GM18861 (cell line): Measurements from ENCODE around the gene IVNS1ABP.

Source experiments
- ATAC-seq: cut with Tn5 transposase; IDR thresholded peaks from one replicate; pipeline ENCODE4 v1.9.1; 2021; ENCODE audit not compliant: unreplicated experiment

IVNS1ABP gene

GRCh38 chr1:185293967-185294542 lies 23.0 kb downstream of the IVNS1ABP start:
- no peak for ATAC-seq

GRCh38 chr1:185292237-185292636 lies 24.8 kb downstream of the IVNS1ABP start:
- ATAC-seq, result no peak

DNA sequence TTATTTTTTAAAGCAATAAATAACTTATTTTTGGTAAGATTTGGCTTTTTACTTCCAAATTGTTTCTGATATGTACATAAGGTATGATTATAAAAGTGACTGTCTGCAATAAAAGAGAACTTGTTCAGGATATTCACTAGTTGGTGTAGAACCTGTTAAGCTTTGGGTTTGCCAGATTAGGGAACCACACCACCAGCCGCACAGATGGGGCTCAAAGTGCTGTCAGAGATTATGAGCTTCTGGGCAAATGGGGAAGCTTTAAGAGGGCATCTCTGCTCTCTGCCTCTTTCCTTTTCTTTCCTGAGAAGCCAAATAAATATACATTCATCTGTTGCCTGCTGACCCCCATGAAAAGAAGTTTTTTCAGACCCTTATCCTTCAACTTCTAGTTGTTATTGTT lies 25.4 kb downstream of the IVNS1ABP start:
- no peak for ATAC-seq

DNA sequence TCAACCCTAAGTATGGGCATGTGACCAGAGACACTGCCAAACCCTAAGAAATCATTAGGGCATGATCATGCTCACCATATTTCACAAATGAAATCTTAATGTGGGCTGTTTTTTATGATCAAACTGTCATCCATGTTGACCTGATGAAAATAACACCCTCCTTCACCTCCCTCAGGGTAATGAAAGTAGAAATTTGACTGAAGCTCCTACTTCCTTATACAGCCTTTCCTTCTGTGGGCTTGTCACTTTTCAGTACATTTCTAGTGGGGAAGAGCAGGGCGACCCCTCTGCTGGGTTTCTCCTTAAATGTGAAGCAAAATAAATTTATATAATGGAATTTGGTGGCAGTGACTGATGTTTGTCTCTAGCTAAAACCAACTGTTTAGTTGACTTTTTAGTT lies 25.9 kb downstream of the IVNS1ABP start:
- ATAC-seq, result no peak

- no peak for ATAC-seq
These were observed 27.2 kb downstream of the IVNS1ABP start for GRCh38 chr1:185289880-185290279.

DNA sequence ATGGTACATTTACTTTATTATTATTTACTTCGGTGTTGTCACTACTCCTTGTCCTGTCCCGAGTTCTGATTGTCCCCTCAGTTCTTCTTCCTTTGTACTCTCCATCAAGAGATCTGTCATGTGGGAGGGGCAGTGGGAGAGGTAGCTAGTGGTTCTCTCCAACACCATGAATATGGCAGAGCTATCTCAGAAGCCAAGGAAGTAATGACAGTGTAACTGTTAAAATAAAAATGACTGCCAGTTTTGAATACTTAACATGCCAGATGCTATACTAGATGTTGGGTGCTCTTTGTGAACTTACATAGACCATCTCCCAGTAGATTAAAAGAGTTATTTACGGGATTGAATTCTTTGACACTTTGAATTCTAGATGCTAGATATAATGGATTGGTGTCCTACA lies 28.6 kb downstream of the IVNS1ABP start:
- no peak for ATAC-seq

DNA sequence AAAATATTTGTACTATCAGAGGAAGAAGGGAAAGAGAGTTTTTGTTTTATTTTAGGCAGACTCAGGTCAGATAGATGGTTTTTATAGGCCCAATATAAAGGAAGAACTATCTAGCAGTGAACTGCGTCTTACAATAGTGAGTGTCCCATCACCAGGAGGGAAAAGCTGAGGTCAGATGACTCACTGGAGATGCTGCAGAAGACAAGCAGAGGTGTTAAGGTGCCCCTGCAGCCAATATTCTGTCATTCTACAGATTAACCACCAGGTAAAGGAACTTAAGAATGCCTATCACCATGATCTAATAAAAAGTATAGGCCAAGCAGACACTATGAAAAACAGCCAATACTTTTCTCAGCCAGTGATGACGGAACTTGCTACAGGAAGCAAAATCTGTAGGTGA lies 29.6 kb downstream of the IVNS1ABP start:
- ATAC-seq, result no peak

DNA sequence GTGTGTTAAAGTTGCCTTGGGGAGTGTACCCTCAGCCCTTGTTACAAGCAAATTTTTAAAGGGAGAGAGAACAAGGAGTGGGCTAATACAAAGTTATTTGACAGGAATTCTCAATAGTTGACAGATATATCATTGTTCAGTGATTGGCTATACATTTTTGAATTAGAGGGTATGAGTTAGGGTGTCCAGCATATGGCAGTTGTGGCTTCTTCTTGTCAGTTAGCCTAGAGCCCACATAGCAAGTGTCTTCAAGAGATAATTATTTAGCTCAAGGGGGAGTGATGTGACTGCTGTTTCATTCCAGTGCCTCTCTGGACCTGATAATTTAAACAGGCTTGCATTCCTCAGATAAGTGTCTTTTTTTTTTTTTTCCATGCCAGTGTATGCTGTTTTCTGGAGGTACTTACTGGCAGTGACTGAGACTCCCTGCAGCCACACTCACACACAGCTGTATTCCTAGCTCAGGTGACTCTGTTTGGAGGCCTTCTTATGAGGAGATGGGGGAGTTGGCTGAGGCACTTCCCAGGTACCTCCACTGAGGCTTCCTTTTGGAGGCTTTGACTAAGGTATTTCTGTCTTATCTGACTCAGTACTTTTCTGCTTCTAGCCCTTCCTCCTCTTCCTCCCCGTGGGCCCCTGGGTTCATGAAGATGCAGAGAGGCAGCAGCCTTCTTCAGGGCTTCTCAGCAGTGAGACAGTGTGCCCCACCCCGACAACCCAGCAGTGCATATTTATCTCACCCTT lies 32.3 kb downstream of the IVNS1ABP start:
- ATAC-seq, result no peak

- no peak for ATAC-seq
These were observed 32.9 kb downstream of the IVNS1ABP start for GRCh38 chr1:185284116-185284515.

GRCh38 chr1:185281245-185281644 lies 35.8 kb downstream of the IVNS1ABP start:
- peak; percentile 99 for ATAC-seq

GRCh38 chr1:185280589-185280988 lies 36.5 kb downstream of the IVNS1ABP start:
- no peak for ATAC-seq

GRCh38 chr1:185279571-185279970 lies 37.5 kb downstream of the IVNS1ABP start:
- ATAC-seq, result no peak

DNA sequence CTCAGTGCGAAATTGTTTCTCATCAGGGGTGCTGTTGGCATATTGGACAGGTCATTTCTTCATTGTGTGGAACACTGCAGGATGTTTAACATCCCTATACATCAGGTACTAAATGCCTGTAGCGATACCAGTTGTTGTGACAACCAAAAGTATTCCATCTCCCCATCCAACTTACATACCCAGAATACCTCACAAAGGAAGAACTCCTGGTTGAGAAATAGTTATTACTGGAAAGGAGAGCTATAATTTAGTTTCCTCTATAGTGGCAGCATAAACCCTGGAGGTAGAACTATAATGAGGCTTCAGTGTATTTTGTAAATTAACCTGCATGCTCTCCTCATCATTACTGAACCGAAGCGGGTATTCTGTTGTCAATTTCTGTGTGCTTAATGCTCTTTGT lies 45.1 kb downstream of the IVNS1ABP start:
- ATAC-seq, result no peak

- ATAC-seq, result no peak
These were observed 48.7 kb downstream of the IVNS1ABP start for GRCh38 chr1:185268352-185268751.

DNA sequence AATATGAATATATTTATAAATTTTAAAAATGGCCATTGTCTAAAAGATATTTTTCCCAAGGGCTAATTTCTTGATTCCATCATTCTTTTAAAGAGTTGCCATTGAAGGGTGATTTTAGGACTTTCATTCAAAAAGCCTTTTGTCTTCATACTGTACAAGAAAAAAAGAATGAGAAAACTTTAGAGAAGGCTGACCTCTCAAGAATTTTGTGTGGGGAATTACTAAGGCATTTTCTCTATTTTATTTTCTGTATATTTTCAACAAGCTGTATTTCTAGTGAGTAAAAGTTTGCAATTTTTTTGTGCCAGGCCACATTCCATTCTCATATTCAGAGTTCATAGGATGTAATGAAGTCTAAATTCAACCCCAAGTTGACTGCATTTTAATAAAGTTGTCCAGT lies 49.3 kb downstream of the IVNS1ABP start:
- ATAC-seq, result no peak

DNA sequence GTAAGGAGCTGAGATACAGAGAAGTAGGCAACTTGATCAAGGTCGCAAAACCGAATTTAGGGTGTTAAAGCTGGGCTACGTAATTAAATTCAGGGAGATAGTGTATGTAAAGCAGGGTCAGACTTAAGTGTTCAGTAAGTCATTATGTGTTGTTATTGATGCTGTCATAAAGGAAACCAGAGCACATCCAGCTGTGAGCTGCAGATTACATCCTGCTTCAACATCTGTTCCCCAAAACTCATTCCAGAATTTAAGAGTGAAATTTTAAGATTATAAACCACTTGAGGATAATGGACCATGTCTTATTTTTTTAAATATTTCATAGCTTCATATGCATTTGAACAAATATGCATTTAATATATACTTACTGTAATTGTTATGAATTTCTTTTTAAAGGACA lies 49.7 kb downstream of the IVNS1ABP start:
- ATAC-seq, result no peak

DNA sequence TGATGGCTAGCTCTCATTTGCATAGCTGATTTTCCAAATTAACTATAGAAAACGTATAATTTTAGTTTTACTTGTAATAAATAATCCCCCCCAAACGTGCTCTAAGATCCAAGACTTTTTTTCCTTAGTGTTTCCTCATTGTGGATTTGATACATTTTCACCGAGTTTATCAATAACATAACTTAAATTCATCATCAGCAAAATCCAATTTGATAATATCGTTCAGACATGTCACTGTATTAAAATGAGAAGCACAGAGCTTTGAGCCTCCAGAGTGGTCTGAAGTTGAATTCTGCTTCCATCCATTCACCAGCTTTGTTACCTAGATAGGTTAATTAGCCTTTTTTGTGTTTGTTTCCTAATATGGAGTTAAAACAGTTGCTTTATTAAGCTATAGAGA lies 51.7 kb downstream of the IVNS1ABP start:
- ATAC-seq, result no peak

- ATAC-seq, result no peak
These were observed 53.3 kb downstream of the IVNS1ABP start for GRCh38 chr1:185263780-185264179.

DNA sequence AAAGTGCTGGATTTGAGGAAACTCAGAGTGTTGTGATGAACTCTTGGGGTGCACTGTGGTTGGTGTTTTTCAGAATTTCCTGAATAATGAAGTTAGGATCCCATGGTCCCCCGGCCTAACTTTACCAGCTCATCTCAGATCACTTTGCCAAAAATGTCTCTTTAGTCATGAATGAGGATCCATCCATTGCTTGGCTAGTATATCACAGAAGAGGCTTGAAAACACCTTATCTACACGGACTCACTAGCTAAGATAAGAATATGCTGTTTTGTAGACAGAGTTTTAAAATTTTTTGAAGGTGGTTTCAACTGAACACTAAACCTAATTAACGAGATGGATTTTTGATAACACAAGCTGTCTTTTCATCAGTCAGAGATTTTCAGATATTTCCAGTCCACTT lies 53.8 kb downstream of the IVNS1ABP start:
- ATAC-seq, result no peak

GRCh38 chr1:185262151-185262550 lies 54.9 kb downstream of the IVNS1ABP start:
- no peak for ATAC-seq

DNA sequence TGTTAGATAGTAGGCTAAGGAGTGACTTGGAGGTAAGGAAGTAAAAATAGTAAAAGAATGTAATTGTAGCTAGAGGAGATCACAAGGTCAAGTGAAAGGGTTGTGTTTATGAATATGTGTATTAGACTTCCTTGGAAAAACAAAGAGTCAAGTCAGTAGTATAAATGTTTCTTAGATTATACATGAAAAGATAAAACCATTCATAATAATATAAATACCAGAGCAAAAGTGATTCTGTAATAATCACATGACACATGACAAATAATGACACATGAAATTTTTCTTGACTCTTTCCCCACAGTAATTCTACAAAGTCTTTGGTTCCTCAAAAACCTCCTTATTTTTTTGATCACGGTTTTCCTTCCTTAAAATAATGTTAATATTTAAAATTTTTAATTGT lies 56.4 kb downstream of the IVNS1ABP start:
- ATAC-seq, result no peak

DNA sequence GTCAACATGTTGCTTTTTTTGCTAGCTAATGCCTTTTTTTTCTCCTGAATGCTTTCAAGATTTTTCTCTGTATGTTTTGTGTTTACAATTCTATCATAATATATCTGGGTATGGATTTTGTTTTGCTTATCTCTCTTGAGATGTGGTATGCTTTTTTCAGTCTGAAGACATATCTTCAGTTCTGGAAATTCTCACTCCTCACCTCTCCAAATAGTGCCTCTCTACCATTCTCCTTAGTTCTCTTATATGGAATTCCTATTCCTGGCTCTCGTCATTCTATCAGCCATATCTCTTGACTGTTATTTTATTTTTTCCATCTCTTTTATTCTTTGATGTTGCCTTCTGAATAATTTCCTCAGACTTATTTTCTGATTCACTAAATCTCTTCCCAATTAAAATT lies 58.4 kb downstream of the IVNS1ABP start:
- ATAC-seq, result no peak

- ATAC-seq, result no peak
These were observed 59.2 kb downstream of the IVNS1ABP start for GRCh38 chr1:185257950-185258208.
